Measurements from ENCODE around the gene CLIP2.
"Not testable (repeated sequence)": the region's sequence is repeated elsewhere in the genome, so short reads cannot be mapped to it uniquely, and the experiment has no call there.

CLIP2 gene

DNA sequence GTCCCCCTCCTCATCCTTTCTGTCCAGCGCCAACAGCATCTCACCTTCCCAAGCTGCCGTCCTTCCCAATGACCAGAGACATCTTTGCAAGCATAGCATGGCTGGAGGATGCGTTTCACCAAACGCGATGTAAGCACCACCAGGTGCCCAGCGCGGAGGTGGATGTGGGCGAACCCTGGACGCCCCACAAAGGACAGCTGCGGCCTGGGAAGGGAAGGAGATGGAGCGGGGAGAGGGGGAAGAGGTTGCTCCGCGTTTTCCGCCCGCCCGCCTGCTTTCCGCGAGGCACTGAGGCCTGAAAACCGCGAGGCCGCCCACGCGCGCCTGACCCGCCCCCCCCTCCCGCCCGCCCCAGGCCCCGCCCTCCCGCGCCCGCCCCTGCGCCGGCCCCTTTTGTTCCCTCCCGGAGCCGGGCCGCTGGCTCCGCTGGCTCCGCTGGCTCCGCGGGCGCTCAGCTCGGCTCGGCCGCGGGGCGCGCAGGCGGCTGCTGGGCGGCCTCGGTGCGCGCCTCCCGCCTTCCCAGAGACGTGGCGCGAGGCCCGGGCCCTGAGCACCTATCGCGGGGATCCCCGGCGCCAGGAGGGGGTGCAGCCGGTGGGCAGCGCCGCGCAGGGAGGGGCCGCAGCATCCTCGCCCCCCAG lies at the start of gene CLIP2:
Gene CLIP2, plus strand, starts transcription at position 390 of the 641 bp plus-strand sequence. CDS start 28,140 bp downstream, outside the sequence.
- in situ Hi-C loops (cut with MboI; ENCODE audit: low pct_unique_long_range_greater_than_20kb, low sequenced_read_pairs) = no loop called here
- peak; percentile 65 for DNase-seq

GRCh38 chr7:74240482-74240881 lies 48.7 kb upstream of the CLIP2 start:
- in situ Hi-C loops (cut with MboI; ENCODE audit: low pct_unique_long_range_greater_than_20kb, low sequenced_read_pairs) = no loop called here
- no peak for DNase-seq

DNA sequence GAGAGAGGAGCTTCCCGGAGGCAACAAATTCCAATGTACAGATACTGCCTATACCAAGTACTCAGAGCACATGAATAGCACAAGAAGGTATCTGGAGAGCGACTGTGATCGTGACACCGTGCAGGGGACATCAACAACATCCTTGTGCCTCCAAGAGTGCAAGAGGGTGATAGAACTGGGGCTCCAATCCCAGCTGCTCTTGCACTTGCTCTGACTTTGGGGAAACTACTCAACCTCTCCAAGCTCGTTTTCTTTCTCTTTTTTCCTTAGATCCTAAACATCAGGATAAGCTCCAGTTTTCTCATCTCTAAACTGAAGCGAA lies 47.1 kb upstream of the CLIP2 start:
- in situ Hi-C loops (cut with MboI; ENCODE audit: low pct_unique_long_range_greater_than_20kb, low sequenced_read_pairs) = no loop called here
- DNase-seq = no peak

DNA sequence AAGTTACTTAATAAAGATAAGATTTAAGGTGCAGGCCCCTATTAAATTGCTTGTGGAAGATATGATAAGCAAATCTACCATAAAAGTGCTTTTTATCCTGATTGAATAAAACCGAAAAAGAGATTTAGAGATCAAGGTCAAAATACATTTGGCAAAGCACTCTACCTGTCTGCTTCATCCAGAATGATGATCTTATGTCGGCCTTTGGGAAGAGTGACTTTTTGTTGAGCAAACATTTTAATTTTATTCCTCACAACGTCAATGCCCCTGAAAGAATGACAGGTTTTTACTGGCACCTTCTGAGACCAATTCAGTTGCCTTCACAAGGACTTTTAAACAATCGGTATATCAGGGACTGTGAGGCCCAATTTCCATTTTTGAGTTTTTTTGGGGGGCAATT lies 42.7 kb upstream of the CLIP2 start:
- in situ Hi-C loops (cut with MboI; ENCODE audit: low pct_unique_long_range_greater_than_20kb, low sequenced_read_pairs) = no loop called here
- no peak for DNase-seq

GRCh38 chr7:74248156-74248555 lies 41.1 kb upstream of the CLIP2 start:
- DNase-seq = no peak
- in situ Hi-C loops (cut with MboI; ENCODE audit: low pct_unique_long_range_greater_than_20kb, low sequenced_read_pairs) = no loop called here

- DNase-seq; in situ Hi-C loops (cut with MboI; ENCODE audit: low pct_unique_long_range_greater_than_20kb, low sequenced_read_pairs): not testable (repeated sequence)
These were observed 40.1 kb upstream of the CLIP2 start for GRCh38 chr7:74249058-74249457.

DNA sequence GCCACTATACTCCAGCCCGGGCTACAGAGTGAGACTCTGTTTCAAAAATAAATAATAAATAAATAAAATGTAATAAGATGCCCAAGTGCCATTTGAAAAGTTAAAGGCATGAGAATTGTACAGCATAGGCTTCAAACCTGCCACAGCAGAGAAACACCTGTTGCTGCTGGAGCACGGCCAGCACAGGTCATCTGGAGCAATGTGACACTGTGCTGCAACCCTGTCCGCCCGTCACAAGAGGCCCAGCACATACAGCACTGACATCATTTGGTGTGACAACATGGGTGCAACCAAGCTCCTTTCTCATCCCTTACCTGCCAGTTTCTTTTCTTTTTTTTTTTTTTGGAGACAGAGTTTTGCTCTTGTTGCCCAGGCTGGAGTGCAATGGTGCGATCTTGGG lies 36.3 kb upstream of the CLIP2 start:
- no peak for DNase-seq
- in situ Hi-C loops (cut with MboI; ENCODE audit: low pct_unique_long_range_greater_than_20kb, low sequenced_read_pairs) = no loop called here

DNA sequence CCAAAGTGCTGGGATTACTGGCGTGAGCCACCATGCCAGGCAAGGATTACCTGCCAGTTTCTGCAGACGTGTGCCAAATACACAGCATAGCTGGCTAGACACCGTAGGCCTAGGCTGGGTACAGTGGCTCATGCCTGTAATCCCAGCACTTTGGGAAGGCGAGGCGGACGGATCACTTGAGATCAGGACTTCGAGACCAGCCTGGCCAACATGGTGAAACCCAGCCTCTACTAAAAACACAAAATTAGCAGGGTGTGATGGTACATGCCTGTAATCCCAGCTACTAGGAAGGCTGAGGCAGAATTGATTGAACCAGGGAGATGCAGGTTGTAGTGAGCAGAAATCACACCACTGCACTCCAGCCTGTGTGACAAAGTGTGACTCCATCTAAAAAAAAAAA lies 35.9 kb upstream of the CLIP2 start:
- DNase-seq = no peak
- in situ Hi-C loops (cut with MboI; ENCODE audit: low pct_unique_long_range_greater_than_20kb, low sequenced_read_pairs) = no loop called here

GRCh38 chr7:74253835-74254128 lies 35.4 kb upstream of the CLIP2 start:
- in situ Hi-C loops (cut with MboI; ENCODE audit: low pct_unique_long_range_greater_than_20kb, low sequenced_read_pairs) = no loop called here
- no peak for DNase-seq

DNA sequence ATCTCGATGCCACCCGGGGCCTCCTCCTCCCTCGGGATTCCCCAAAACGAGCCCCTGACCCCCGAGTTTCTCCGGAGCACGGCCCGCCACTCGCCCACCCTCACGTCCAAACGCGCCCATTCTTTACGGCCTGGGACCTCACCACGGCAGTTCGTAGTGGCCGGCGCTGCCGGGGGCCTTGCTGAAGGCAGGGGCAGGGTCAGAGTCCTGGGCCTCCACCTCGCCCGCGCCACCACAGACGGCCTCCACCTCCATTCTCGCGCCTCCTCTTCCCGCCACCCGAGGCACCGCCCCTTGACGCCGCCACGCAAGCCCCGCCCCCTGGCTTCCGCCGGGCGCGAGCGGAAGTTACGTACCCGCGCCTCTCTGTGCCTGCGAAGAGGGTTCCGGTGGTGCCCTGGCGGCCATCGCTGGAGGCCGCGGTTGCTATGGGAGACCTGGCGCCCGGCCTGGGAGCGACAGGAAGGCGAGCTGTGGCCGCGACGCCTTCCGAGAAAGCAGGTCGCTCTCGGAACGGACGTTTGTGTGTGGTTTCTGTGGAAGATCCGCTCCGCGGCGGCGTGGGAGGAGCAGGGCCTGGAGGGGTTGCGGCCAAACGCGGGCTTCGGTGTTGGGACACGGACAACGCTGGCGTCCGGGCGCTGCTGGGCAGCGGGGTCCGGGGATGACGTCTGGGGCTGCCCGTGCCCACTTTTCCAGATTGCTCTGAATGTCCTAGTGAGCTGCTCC lies 34.9 kb upstream of the CLIP2 start, which contains the start of gene RFC2:
Gene RFC2, minus strand, starts transcription at position 271 of the 729 bp plus-strand sequence. Its CDS starts 16 bp downstream, at position 255.
- DNase-seq = peak; percentile 99
- in situ Hi-C loops (cut with MboI; ENCODE audit: low pct_unique_long_range_greater_than_20kb, low sequenced_read_pairs) = no loop called here

GRCh38 chr7:74254858-74255379 lies 34.3 kb upstream of the CLIP2 start:
- in situ Hi-C loops (cut with MboI; ENCODE audit: low pct_unique_long_range_greater_than_20kb, low sequenced_read_pairs) = no loop called here

GRCh38 chr7:74255461-74255860 lies 33.7 kb upstream of the CLIP2 start:
- in situ Hi-C loops (cut with MboI; ENCODE audit: low pct_unique_long_range_greater_than_20kb, low sequenced_read_pairs); DNase-seq: not testable (repeated sequence)

More at GRCh38 chr7:74254858-74255379, 34.3 kb upstream of the CLIP2 start:
- DNase-seq = no peak

- peak; percentile 54 for DNase-seq
- in situ Hi-C loops (cut with MboI; ENCODE audit: low pct_unique_long_range_greater_than_20kb, low sequenced_read_pairs) = no loop called here
These were observed 32.5 kb upstream of the CLIP2 start for GRCh38 chr7:74256491-74257408.

DNA sequence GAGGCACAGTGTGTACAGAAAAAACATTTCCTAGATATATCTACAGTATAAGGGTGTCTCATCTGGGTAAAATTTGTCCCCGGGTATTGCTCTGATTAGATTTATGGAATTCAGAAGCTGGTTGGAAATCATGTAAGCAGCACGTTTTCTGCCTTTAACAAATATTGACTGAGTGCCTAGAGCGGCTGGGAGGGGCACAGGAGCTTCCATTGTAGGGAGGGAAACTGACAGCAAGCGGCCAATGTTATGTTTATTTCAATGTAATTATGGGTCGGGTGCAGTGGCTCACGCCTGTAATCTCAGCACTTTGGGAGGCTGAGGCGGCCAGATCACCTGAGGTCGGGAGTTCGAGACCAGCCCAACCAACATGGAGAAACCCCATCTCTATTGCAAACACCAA lies 30.6 kb upstream of the CLIP2 start:
- in situ Hi-C loops (cut with MboI; ENCODE audit: low pct_unique_long_range_greater_than_20kb, low sequenced_read_pairs) = no loop called here
- no peak for DNase-seq

DNA sequence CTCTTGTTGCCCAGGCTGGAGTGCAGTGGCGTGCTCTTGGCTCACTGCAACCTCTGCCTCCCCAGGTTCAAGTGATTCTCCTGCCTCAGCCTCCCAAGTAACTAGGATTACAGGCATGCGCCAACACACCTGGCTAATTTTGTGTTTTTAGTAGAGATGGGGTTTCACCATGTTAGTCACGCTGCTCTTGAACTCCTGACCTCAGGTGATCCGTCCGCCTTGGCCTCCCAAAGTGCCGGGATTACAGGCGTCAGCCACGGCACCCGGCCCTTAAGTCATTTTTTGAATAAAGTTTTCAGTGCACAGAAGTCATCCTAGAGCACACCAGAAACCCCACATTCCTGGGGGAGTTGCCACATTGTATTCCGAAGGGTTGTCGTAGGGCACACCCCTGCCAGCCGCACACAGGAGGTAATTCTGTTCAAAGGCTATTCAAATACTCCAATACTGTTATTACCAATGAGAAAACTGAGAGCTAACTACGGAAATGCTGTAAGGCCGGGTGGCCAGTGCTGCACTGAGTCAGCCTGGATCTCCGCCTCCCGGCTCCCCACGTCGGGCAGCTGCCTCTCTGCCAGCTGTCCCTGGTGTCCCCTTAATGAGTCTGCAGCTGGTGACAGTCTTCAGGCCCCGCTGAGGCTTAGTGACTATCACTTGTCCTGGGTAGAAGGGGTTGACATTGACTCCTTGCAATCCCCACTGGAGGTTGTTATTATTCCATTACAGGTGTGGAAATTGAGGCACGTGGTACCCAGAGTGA lies 26.4 kb upstream of the CLIP2 start:
- no peak for DNase-seq
- in situ Hi-C loops (cut with MboI; ENCODE audit: low pct_unique_long_range_greater_than_20kb, low sequenced_read_pairs) = no loop called here

DNA sequence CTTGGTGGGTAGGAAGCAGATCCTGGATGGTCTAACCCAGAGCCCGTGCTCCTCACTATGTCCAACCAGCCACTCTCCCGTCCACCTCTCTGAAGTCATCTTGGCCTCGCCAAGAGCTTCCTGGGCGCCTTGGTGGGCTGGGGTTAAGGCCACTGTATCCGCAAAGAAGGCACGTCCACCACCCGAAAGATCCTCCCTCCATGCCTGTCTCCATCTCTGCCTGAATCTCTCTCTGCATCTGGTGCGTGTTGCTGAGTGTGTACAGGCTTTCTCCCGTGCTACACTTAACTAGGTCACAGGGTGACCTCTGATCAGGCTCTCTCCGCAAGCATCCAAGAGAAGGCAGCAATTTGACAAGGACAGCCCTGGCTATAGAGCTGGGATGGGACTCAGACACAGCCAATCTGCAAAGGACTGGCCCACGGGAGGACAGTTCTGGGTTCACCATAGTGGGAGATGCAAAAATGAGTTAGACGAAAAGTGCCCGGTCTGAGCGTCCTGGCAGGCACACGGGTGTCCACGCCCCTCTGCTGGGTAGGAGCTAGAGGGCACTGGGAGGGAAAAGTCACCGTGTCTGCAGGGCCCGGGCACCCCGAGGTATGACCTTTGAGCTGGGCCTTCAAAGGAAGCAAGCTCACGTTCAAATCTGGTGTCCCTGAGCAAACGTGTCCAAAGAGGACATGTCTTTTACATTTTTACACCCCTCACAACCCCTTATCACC lies 25.6 kb upstream of the CLIP2 start:
- in situ Hi-C loops (cut with MboI; ENCODE audit: low pct_unique_long_range_greater_than_20kb, low sequenced_read_pairs) = no loop called here

DNA sequence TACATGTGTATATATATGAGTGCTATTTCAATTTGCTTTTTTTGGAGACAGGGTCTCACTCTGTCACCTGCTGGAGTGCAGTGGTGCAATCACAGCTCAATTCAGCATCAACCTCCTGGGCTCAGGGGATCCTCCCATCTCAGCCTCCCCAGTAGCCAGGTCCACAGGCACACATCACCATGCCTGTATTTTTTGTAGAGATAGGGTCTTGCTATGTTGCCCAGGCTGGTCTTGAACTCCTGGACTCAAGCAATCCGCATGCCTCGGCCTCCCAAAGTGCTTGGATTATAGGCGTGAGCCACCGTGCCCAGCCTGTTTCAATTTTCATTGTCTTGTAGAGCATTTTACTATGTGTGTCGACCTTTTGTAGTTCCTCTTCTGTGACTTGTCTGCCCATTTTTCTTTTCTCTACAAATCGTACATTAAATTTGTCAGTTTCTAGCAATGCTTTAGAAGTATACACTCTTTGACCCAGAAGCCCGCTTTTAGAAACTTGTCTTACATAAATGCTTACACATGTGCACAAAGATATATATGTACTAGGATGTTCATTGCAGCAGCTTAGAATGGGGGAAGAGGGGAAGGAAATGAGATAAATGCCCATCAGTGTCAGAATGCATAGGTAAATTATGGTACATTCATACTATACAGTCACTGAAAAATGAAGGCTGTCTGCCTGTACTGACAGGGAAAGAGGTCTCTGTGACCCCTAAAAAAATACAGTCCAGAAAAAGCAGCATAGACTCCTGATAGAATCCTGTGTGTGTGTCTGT lies 22.8 kb upstream of the CLIP2 start:
- in situ Hi-C loops (cut with MboI; ENCODE audit: low pct_unique_long_range_greater_than_20kb, low sequenced_read_pairs) = no loop called here
- DNase-seq = peak; percentile 57

More for the DNA sequence above, 25.6 kb upstream of the CLIP2 start:
- DNase-seq = no peak

All from KBM-7 (cell line).